GM18858 (cell line): ENCODE measurements around the gene COMMD8.

Source experiments
- ATAC-seq: cut with Tn5 transposase; IDR thresholded peaks from one replicate; pipeline ENCODE4 v1.9.1; 2021; ENCODE audit not compliant: unreplicated experiment

COMMD8 gene

DNA sequence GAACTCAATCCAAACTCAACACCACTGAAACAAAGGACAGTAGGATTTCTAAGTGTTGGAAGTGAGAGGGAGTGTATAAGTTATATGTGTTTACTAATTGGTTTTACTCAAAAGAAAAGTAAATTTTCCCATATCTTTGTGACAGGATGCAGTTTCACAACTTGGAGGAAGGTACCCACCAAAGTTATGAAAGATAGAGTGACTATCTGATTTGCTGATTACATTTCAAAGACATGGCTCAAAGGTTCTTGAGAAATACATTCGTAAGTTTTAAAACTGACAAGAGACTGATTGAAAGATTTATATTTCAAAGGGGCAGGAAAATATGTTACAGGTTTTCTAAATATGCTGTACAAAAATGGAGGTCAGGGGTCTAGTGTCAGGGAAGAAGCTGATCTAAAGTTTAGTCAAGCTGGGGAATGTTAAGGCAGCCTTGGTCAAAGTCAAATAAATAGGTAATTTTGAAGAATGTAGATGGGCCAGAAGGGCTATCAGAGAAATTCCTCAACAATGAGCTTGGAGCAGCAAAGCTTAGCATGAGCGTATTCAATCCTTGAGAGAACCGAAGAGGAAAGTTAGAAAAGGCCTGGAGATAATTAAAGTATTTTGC, 9.7 kb upstream of the COMMD8 start:
- no peak for ATAC-seq

GRCh38 chr4:47471591-47471990, 8.1 kb upstream of the COMMD8 start:
- ATAC-seq, result no peak

GRCh38 chr4:47471064-47471463, 7.6 kb upstream of the COMMD8 start:
- no peak for ATAC-seq

DNA sequence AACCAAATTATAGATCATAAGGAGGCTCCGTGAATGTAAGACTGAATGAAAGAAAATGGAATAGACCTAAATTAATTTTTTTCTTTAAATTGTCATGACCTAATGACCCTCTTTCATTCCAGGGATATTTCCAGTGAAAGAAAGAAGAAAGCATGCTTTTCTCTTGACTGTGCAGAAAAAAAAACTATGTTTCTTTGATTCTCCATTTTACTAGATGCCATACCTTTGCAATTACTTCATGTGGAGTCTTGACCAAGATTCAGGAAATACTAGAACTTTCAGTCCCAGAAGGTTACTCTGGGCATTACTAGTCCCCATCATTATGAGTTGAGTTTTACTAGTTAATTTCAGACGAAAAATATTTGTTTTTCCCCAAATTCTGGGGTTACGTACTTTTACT, 6.4 kb upstream of the COMMD8 start:
- ATAC-seq, result no peak

DNA sequence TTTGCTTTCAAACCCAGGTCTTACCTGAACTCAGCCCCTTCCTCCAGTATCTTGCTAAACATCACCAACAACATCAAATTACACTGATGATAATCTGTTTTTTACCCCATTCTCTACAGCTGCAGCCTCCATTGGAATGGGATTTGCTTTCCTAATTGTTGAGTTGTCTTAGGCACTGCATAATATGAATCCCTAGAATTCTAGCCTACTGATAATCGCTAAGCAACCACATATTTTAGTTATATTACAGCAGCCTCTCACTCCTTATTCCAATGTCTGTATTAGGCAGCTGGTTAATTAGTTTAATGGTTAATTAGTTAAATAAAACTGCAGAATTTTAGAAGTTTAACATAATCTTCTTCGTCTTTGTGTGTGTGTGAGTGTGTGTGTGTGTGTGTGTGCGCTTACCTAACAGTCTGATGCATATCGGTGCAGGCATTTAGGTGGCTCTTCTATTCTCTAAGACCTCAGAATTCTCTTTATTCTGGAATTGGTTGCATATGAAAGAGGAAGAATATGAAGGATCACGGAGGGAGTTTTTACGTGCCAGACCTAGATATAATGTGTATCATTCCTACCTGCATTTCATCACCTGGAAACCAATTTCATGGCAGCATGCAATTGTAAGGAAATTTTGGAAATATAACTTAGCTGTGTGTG, 5.3 kb upstream of the COMMD8 start:
- no peak for ATAC-seq

- ATAC-seq, result no peak
Observed at GRCh38 chr4:47466056-47466785, 2.7 kb upstream of the COMMD8 start.

DNA sequence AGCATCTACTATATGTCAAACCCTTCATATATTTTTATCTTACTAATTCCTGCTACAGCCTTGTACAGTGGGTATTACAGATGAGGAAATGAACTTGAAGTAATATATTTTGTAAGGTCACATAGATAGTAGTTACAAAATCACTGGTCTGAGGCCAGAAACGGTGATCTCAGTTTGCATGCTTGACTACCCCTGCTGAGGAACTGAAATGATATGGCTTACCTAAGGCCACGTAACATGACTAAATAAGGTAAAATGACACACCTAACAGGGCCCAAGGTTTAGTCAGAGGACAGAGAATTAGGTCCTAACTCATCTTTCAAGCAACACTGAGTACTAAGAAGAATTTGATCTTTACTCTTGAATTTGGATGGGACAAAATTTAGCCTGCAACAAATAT, 1.5 kb upstream of the COMMD8 start:
- peak; percentile 38 for ATAC-seq

DNA sequence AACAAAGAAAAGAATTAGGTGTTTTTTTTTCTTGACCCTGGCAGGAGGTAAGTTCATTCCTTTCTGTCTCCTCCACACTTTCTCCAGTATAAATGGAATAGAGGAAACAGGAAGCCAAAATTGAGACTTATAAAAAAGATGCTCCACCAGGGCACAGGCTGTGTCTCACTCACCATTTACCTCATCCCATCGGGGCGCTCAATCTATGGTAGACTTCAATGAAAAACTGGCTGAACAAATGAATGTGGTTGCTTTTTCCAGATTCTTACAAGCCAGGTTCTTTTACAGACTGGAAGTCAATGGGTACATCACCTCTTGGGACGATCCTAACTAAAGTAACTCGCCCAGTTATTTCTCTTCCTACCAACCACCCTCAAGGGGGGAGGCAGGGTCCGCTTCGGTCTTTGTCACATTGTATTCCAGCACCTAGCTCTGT, 685 bp downstream of the COMMD8 start:
- peak; percentile 11 for ATAC-seq

GRCh38 chr4:47451657-47452056, 11.8 kb downstream of the COMMD8 start:
- no peak for ATAC-seq

DNA sequence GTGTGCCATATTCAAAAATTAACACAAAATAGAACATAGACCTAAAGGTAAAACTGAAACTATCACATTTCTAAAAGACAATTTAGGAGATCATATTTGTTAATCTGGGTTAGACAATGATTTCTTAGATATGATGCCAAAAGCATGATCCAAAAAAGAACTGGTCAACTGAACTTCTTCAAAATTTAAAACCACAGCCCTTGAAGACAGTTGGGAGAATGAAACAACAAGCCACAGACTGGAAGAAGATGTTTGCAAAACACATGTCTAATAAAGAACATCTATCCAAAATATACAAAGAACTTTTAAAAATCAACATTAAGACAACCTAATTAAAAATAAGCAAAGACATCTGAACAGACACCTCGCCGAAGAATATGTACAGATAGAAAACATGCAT, 19.5 kb downstream of the COMMD8 start:
- ATAC-seq, result no peak

GRCh38 chr4:47442980-47443379, 20.5 kb downstream of the COMMD8 start:
- peak; percentile 82 for ATAC-seq

DNA sequence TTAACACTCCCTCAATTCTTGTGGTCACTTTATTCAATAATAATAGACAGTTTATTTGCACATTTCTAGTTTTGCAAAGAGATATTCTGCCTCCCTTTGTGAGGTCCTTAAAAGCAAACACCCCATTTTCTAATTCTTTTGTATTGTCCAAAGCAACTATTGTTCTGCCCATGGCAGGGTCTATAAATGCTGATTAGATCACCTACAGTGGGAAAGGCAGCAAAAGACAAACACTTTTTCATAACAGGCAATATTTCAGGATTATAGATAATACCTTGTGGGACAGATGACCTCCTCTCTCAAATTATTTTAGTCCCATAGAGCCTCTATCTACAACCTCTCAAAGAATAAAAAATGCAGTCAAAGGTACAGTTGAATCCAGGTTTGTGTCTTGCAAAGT, 28.6 kb downstream of the COMMD8 start:
- ATAC-seq, result no peak

DNA sequence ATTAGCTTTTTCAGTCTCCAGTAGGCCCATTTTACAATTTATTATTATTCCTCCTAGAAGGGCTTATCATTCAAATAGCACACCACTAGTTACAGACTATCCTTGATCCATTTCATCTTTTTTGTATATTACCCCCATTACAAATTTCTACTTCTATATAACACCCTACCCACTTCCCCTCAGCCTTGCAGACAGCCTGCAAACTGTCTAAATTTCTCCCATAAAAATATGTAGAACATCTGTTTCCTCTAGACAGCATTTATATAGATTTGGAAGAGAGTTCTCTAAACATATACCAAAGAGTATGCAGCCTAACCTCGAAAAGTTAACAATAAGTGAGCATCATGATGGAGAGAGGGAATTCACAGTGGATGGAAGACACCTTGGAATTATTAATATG, 30.8 kb downstream of the COMMD8 start:
- no peak for ATAC-seq

GRCh38 chr4:47427935-47428334, 35.6 kb downstream of the COMMD8 start:
- no peak for ATAC-seq

- ATAC-seq, result no peak
Observed at GRCh38 chr4:47425628-47426027, 37.9 kb downstream of the COMMD8 start.

- ATAC-seq, result no peak
Observed at GRCh38 chr4:47419296-47419695, 44.2 kb downstream of the COMMD8 start.

- no peak for ATAC-seq
Observed at GRCh38 chr4:47418147-47418546, 45.4 kb downstream of the COMMD8 start.

- ATAC-seq, result peak; percentile 87
Observed at GRCh38 chr4:47415719-47416118, 47.8 kb downstream of the COMMD8 start.

GRCh38 chr4:47413521-47413920, 50.0 kb downstream of the COMMD8 start:
- ATAC-seq, result no peak

DNA sequence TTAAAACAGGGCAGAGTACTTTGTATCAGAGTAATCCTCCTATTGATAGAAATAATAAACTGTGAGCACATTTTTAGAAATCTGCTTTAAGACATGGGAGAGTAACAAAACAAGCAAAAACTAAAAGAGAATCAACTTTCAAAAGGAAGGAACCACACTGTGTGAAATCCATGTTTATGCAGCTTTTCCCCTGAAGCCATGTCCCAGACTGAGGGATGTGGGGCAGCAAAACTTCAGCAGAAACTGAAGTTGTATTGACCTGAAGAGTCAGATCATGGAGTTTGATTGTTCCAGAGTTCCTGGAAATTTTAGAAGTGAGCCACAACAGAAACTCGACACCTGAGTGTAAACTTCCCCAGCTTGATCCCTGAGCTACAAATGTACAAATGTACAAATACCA, 53.2 kb downstream of the COMMD8 start:
- ATAC-seq, result no peak

DNA sequence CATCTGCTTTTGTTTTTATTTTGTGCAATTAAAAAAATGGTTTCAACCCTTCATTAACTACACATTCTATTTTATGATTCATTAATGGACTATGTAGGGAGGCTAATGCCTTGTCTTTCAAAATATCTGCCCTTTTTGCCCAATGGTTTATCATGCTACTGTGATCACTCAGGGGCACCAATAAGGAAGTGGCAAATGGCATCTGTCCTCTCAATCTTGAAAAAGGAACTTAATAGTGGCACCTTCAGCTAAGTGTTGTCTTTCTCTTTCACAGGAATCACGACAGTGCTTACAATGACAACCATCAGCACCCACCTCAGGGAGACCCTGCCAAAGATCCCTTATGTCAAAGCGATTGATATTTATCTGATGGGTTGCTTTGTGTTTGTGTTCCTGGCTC, 57.1 kb downstream of the COMMD8 start:
- no peak for ATAC-seq
